Stimulated activated CD8-positive, alpha-beta memory T cell treated with anti-CD3 and anti-CD28 coated beads, Interleukin-2, amount 100 ng/mL, for 1 hour (primary cell): ENCODE results near the gene DOCK7.
"Not testable (repeated sequence)": the region's sequence is repeated elsewhere in the genome, so short reads cannot be mapped to it uniquely, and the experiment has no call there.

Experiments
- DNase-seq, 2 donors: peaks; one replicate each; pipeline ENCODE4 v3.0.0-alpha.2; 2020; ENCODE audit warnings: low read depth in 2 of 2

DOCK7 gene

DNA sequence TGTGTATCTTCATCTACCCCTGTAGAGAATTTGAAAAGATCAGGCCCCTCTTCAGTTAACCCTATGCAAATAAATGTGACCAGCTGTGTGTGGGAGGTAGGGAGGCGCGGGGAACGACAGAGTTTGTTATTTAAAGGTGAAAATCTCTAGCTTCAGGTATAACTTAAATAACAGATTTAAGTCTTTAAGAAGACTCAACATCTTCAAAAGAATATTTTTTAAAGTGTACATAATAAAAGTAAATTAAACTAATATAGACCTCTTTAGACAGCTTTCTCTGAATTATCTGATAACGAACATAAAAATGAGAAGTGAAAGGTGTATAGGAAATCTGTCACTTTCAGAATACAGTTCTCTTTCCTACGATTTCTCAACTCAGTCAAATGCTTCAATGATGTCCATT, 74.9 kb downstream of the DOCK7 start:
- no peak for DNase-seq

DNA sequence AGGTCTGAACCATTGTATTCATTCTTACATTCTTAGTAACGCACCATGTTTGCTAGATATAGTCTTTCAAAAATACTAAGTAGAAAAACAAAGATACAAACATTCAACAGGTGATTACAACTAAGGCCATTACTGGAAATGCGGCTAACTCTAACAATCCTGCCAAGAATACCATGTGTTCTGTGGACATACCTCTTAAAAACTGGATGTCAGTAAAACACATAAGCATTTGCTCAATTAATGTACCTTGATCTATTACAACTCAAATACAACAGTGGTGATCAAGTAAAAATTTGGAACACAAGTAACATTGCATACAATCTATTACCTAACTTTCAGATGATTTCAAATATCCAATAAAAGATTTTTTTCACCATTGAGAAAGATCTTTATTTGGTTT, 75.4 kb downstream of the DOCK7 start:
- no peak for DNase-seq

DNA sequence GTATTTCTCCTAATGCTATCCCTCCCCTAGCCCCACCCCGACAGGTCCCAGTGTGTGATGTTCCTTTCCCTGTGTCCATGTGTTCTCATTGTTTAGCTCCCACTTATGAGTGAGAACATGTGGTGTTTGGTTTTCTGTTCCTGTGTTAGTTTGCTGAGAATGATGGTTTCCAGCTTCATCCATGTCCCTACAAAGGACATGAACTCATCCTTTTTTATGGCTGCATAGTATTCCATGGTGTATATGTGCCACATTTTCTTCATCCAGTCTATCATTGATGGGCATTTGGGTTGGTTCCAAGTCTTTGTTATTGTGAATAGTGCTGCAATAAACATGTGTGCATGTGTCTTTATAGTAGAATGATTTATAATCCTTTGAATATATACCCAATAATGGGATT, 77.6 kb downstream of the DOCK7 start:
- not testable (repeated sequence) for DNase-seq

DNA sequence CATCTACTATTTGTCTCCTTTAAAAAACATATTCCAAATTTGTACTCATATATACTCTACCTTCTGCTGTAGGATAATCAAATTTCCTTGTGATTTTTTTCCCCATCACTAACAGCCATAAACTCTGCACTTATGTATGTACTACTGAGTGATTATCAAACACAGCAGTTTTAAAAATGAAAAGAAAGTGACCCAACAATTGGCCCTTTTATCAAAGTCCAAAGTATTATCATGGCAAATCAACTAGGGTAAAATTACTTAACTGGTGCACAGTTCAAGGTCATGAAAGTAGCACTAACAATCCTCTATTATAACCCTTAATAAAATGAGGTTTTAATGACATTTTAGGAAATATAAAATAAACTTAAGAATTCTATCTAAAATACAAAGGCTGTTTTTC, 79.3 kb downstream of the DOCK7 start:
- no peak for DNase-seq

DNA sequence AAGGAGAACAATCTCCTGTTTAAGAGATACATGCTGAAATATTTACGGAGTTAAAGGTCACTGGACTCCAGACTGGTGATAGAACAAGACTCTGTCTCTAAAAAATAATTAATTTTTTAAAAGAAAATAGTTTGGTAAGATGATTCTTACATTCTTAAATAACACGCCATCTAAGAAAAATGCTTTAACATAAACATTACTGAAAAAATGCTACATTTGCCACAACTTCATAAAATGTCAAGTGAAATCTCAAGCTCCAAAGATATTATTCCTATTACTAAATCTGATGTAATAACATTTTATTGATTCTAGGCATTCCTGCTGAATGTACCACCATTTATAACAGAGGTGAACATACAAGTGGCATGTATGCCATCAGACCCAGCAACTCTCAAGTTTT, 86.7 kb downstream of the DOCK7 start:
- DNase-seq = no peak

DNA sequence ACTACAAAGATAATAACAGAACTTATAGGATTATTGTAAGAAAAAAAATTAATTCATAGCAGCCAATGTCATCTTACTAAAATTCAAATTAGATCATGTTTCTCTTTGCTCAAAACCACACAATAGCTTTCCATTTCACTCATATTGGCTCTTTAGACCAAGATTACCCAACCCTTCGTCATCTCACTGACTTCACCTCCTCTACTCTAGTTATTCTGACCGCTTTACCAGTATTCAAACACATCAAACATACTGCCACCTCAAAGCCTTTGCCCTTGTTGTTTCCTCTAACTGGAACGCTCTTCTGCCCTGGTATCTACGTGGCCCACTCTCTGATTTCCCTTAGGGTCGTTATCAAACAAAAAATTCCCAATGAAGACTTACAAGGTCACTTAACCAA, 89.1 kb downstream of the DOCK7 start:
- DNase-seq = no peak

DNA sequence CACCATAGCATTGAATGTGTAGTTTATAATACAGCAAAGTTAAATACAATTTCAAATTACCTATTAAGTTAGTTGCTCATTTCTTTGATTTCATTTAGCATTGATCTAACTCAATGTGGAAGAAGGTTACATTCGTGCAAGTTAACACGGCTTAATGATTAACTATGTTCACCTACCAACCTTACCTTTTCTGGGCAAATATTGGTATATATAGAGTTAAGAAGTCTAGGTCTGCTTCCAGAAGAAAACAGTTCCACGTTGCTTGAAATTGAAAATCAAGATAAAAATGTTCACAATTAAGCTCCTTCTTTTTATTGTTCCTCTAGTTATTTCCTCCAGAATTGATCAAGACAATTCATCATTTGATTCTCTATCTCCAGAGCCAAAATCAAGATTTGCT, 90.9 kb downstream of the DOCK7 start, which contains the start of gene ANGPTL3:
ANGPTL3 (plus strand) TSS at position 240 of the 400 bp plus-strand sequence; CDS start at position 287, 47 bp downstream.
- no peak for DNase-seq

DNA sequence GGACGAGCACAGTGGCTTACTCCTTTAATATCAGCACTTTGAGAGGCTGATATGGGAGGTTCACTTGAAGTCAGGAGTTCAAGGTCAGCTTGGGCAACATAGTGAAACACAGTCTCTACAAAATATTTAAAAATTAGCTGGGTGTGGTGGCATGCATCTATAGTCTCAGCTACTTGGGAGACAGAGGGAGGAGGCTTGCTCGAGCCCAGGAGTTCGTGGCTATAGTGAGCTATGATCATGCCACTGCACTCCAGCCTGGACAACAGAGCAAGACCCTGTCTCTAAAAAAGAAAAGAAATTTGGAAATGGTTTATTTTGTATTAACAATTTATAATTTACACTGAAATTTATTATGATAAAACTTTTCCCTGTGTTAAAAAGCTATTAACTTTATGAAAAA, 92.5 kb downstream of the DOCK7 start:
- DNase-seq = no peak

DNA sequence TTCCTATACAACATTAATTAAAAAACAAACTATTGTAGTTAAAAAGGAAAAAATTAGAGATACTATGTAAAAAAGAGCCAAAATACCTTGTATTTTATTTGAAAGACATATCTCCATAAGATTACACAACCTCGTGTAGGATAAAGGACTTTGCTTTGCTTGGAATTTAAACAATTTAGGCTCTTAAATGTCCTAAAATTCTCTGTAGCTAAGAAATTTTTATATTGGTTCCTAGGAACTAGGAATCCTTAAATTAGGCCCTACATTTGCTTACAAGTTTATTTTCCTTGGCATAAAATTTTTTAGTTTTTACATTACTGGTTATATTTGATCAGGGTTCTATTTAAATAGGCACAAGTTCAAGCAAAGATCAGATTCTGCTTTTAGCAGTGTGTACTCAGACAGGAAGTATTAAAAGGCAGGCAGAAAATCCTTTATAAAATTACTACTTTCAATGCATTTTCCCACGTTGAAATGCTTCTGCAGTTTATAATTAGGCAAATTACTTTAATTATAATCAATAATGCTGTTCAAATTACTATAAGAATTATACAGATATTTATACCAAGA, 94.3 kb downstream of the DOCK7 start:
- no peak for DNase-seq

DNA sequence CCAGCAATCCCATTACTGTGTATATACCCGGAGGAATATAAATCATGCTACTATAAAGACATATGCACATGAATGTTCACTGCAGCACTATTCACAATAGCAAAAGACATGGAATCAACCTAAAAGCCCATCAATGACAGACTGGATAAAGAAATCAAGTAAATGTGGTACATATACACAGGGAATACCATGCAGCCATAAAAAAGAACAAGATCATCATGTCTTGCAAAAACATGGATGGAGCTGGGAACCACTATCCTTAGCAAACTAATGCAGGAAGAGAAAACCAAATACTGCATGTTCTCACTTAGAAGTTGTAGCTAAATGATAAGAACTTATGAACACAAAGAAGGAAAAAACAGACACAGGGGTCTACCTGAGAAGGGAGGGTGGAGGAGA, 97.2 kb downstream of the DOCK7 start:
- DNase-seq = no peak

DNA sequence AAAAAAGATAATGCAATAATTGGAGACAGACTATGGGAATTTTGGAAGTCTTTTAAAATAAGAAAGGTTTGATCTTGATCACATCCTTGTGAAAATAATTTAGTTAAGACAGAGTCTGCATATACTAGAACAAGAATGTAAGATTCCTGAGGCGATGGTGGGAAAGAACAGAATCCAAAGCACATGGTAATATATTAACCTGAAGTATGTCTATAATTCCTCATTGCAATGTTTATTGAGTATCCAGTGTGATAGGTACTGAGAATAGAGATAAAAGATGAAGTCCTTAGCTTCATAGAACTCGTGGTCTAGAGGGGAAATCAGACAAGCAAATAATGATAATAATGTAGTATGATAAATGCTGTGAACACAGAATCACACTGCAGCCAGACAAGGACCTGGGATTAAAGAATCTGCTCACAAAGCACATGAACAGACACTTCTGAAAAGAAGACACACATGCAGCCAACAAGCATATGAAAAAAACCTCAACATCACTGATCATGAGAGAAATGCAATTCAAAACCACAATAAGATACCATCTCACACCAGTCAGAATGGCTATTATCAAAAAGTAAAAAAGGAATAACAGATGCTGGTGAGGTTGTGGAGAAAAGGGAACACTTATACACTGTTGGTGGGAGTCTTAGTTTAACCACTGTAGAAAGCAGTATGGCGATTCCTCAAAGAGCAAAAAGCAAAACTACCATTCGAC, 97.8 kb downstream of the DOCK7 start:
- DNase-seq = no peak

DNA sequence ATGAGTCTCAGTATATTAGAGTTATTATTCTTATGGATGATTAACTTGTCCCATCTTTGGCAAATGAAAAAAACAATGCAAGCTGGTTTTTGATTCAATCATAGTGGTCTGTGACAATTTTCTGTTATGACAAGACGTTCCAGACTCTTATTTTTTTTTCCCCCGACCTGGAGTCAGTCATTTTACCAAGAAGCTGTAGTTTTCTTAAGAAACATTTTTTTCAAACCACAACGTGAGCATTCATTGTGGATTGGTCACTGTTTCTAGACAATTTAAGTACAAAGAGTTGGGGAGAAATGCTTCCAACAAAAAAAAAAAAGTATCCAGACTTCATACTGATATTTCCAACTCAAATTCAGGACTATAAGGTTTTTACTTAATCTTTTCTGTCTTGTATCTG, 98.9 kb downstream of the DOCK7 start:
- no peak for DNase-seq

DNA sequence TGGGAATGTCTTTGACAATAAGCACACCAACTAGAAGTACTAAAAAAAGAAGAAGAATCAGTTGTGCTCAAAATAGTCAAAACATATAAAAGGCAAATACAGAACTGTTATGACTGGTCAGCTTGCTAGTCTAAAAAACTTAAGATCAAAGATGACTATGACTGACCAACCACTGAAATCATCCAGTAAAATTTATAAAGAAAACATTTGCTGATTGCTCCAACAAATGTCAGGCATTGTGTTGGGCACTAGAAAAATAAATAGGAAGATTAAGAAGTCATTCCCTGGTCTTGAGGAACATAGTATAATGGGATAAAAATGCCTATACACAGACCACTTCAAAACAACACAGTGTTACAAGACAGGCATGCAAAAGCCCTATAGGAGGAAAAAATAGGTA, 100.2 kb downstream of the DOCK7 start:
- no peak for DNase-seq

DNA sequence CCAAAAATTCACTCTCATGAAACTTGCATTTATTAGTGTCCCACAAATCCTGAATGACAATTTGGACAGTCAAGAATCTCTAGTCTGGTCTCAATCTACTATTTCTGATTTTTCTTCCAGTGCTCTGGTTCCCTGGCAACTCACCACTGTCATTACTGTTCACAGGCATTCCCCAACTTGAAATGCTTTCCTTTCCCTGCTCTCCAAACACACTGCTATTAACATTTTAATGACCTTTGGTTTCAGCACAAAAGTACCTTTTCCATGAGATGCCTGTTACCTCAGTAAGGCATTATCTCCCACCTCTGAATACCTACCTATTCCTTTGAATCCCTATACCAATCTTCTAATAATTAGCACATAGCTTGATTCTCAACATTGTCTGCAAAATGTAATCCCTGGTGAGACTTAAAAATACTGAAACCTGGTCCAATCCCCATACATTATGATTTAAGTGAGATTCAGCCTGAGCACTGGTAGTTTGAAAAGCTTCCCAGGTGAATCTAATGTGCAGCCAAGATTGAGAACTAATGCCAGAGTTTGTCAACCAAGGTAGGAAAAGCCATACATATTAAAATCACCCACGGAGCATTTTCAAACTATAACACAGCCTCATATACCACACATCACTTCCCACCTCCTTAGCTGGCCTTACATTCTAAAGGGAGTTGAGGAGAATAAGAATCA, 102.6 kb downstream of the DOCK7 start:
- no peak for DNase-seq

DNA sequence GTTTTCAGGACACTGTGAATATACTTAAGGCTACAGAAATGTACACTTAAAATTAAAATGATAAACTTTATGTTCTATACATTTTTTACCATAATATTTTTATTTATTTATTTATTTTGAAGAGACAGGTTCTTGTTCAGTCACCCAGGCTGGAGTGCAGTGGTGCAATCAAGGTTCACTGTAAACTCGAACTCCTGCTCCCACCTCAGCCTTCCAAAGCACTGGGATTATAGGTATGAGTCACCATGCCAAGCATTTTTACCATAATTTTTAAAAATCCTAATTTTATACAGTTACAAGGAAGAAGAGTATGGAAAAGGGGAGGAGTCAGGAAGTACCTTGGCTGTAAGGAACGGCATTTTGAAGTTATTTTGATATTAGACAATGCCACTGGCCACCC, 114.5 kb downstream of the DOCK7 start:
- DNase-seq = no peak

DNA sequence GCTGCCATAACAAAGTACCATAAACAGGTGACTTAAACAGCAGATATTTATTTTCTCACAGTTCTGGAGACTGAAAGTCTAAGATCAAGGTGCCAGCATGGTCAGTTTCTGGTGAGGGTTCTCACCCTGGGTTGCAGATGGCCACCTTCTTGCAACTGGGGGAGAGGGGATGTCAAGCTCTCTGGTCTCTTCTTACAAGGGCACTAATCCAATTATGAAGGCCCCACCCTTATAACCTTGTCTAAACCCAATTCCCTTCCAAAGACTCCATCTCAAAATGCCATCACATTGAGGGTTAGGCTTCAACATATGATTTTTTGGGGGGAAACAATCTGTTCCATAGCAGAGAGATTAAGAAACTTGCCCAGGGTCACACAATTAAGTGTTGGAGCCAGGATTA, 115.7 kb downstream of the DOCK7 start:
- DNase-seq = no peak

DNA sequence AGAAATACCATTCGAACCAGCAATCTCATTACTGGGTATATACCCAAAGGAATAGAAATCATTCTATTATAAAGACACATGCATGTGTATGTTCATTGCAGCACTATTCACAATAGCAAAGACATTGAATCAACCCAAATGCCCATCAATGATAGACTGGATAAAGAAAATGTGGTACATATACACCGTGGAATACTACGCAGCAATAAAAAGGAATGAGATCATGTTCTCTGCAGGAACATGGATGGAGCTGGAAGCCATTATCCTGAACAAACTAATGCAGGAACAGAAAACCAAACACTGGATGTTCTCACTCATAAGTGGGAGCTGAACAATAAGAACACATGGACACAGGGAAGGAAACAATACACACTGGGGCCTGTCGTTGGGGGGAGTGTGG, 116.7 kb downstream of the DOCK7 start:
- not testable (repeated sequence) for DNase-seq

DNA sequence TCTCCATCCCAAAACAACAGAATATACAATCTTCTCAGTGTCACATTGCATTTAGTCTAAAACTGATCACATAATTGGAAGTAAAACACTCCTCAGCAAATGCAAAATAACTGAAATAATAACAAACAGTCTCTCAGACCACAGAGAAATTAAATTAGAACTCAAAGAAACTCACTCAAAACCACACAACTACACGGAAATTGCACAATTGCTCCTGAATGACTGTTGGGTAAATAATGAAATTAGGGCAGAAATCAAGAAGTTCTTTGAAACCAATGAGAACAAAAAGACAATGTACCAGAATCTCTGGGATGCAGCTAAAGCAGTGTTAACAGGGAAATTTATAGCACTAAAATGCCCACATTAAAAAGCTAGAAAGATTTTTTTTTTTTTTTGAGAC, 120.3 kb downstream of the DOCK7 start:
- not testable (repeated sequence) for DNase-seq

DNA sequence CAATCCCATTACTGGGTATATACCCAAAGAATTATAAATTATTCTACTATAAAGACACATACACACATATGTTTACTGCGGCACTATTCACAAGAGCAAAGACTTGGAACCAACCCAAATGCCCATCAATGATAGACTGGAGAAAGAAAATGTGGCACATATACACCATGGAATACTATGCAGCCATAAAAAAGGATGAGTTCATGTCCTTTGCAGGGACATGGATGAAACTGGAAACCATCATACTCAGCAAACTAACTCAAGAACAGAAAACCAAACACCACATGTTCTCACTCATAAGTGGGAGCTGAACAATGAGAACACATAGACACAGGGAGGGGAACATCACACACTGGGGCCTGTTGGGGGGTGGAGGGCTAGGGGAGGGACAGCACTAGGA, 121.0 kb downstream of the DOCK7 start:
- DNase-seq = not testable (repeated sequence)

DNA sequence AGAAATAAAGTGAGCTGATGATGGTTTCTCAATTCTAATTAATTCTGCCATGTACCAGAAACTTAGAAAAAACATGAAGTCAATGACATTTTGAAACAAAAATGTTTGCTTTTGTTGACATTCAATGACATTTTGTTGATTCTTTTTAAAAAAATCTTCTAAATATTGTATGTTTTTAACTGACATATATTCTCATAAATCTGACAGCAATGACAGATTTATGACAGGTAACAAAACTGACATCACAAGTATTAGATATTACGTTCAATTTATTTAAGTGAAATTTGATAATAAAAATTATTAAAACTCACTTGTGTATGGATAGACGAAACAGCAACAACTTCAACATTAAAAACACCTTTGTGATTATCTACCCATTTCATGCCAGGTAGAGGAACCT, 126.9 kb downstream of the DOCK7 start:
- no peak for DNase-seq

DNA sequence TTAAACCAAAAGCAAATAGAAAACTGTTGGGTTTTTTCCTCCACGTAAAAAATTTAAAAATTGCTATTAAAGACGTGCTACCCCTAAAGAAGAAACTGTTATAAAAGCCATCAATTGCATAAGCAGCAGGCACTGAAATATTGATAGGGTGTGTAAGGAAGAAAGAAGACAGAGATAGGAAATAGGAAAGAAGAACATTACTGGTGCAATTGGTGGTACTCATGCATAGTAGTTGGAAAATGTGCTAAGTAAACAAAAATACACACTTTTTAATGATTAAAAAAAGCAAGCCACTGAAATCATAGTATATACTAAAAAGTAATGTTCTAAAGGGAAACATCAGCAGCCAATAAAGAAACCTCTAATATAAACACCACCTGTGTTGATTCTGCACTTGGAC, 143.6 kb downstream of the DOCK7 start:
- DNase-seq = no peak

DNA sequence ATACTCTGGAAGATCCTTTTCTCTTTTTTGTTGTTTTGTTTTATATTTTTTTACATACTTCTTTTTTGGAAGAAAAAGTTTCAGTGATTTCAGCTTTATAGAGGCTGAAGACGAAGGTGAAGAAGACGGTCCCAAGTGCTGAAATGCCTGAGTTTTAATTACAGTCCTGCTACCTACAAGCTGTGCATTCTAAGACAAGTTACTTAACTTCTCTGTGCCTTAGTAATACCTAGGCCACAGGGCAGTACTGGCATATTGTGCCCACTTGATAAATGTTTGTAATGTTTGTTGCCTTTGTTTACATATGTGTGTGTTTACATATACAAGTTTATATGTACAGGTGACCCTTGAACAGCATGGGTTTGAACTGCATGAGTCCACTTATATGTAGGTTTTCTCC, 147.1 kb downstream of the DOCK7 start:
- DNase-seq = no peak

DNA sequence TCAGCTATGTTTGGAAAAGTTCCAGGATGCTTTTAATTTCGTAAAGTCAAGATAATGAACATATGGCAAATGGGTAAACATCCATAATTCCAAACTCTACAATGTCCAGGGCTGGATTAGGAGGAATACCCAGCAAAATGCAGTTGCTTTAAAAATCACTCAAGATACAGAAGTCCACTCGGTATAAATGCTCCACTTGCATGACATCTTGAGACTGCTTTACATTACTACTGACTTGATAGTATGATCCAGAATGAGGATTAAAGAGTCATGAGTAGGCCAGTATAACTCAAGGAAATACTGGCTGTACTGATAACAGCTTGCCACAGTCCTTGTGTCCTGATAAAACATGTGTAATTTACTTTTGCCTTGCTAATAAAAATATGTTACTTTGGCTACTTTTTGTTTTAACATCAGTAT, 149.1 kb downstream of the DOCK7 start:
- DNase-seq = no peak
